Frontal cortex (tissue), 4 donors: ENCODE data around the gene ENHO. TPM values are rescaled to one million over a fixed set of nuclear protein-coding genes. Genes with fewer than 3 reads are reported as not detected.

Experiments
- DNase-seq, 2 donors: peaks; one replicate each; pipeline ENCODE4 v3.0.0; 2012; ENCODE audit warnings: low spot score in 2 of 2
- FAIRE-seq: peaks from 2 replicates; lab custom pipeline; 2012; peaks lifted over from hg19 to GRCh38; lab: Jason Lieb, UNC
- total RNA-seq: library from RNA; depleted of rRNA; stranded (reverse); fragments of >200 nt; gene quantifications from one replicate; pipeline ENCODE4 v1.2.3, GENCODE V29; 2014
- donor health status: control.
- donor health status: control.
- donor health status: control.

Gene ENHO
- total RNA-seq, 1 donor from 2014 or later = 53.4 TPM

- DNase-seq = no peak
- no peak for FAIRE-seq
Observed at GRCh38 chr9:34556949-34557348, 34.2 kb upstream of the ENHO start.

GRCh38 chr9:34555936-34556525 lies 33.2 kb upstream of the ENHO start:
- DNase-seq (no peak), FAIRE-seq (no peak)

GRCh38 chr9:34555500-34555899 lies 32.7 kb upstream of the ENHO start:
- DNase-seq (no peak), FAIRE-seq (no peak)

- DNase-seq (no peak), FAIRE-seq (no peak)
Observed at GRCh38 chr9:34555002-34555348, 32.2 kb upstream of the ENHO start.

GRCh38 chr9:34554211-34555001 lies 31.6 kb upstream of the ENHO start:
- FAIRE-seq = no peak
- DNase-seq = no peak

- no peak for FAIRE-seq
- no peak for DNase-seq
Observed at GRCh38 chr9:34553511-34554021, 30.8 kb upstream of the ENHO start.

- no peak for DNase-seq
- no peak for FAIRE-seq
Observed at GRCh38 chr9:34552986-34553385, 30.2 kb upstream of the ENHO start.

GRCh38 chr9:34552606-34552981 lies 29.8 kb upstream of the ENHO start:
- DNase-seq (no peak), FAIRE-seq (no peak)

- FAIRE-seq (no peak), DNase-seq (no peak)
Observed at GRCh38 chr9:34551751-34552605, 29.2 kb upstream of the ENHO start.

- FAIRE-seq = no peak
- no peak for DNase-seq
Observed at GRCh38 chr9:34550681-34551270, 28.0 kb upstream of the ENHO start.

- FAIRE-seq = no peak
- no peak for DNase-seq
Observed at GRCh38 chr9:34550016-34550680, 27.4 kb upstream of the ENHO start.

GRCh38 chr9:34549407-34549732 lies 26.6 kb upstream of the ENHO start:
- DNase-seq (no peak), FAIRE-seq (no peak)

GRCh38 chr9:34547960-34548611 lies 25.3 kb upstream of the ENHO start:
- peak; percentile 77 to 83 for DNase-seq
- no peak for FAIRE-seq

- FAIRE-seq (no peak), DNase-seq (peak; percentile 63 to 64)
Observed at GRCh38 chr9:34546834-34547827, 24.3 kb upstream of the ENHO start.

GRCh38 chr9:34546102-34546833 lies 23.5 kb upstream of the ENHO start:
- FAIRE-seq = no peak
- DNase-seq = no peak

- no peak for DNase-seq
- FAIRE-seq = no peak
Observed at GRCh38 chr9:34545497-34545896, 22.7 kb upstream of the ENHO start.

GRCh38 chr9:34544035-34544434 lies 21.2 kb upstream of the ENHO start:
- no peak for DNase-seq
- FAIRE-seq = no peak

- no peak for FAIRE-seq
Observed at GRCh38 chr9:34541540-34541939, 18.8 kb upstream of the ENHO start.

More at GRCh38 chr9:34541540-34541939, 18.8 kb upstream of the ENHO start:
- DNase-seq = no peak
